HCT116 (cell line): ENCODE measurements around the gene FBXO47. TPM values are rescaled to one million over a fixed set of nuclear protein-coding genes. Genes with fewer than 3 reads are reported as not detected.

Experiments used
- ATAC-seq: fragments of 200-7000 bp; cut with Tn5 transposase; 2 replicates; pipeline ENCODE4 v1.9.1; 2020; ENCODE audit warnings: mild to moderate bottlenecking, moderate library complexity
- BruUV-seq: library from RNA; stranded (reverse); fragments of 400-500 nt; replicated peaks from 2 replicates; lab custom pipeline; 2021; lab: Mats Ljungman, UMichigan
- CTCF ChIA-PET: fragments of 300-600 bp; sonication (Branson Sonifier 250); formaldehyde crosslinking; loops from one replicate; lab custom pipeline; 2021; ENCODE audit warnings: antibody characterized with exemption; lab: Charles Lee
- POLR2A ChIA-PET: fragments of 300-600, 350-600 bp; sonication (Branson Sonifier 250); formaldehyde crosslinking; loops from one replicate; lab custom pipeline; 2021; ENCODE audit warnings: antibody characterized with exemption; lab: Charles Lee
- RAD21 ChIA-PET, 2 experiments: fragments of 300-600 bp; sonication (Branson Sonifier 250); formaldehyde crosslinking; loops; one replicate each; lab custom pipeline; 2023; ENCODE audit warnings: low total read pairs in 2 of 2; ENCODE audit not compliant: uncharacterized antibody in 2 of 2, unreplicated experiment in 2 of 2, low non-redundant PET in 1 of 2; lab: Charles Lee
- DNase-seq: peaks from one replicate; pipeline ENCODE4 v3.0.0-alpha.2; 2010; ENCODE audit warnings: low read depth, low spot score
- H2AFZ ChIP-seq: fragments of 200-600 bp; shearing (Covaris generic), sonication (generic); 2 replicates; pipeline ENCODE4 v1.6.1; 2017; ENCODE audit warnings: low read depth, mixed run types, mixed read lengths, antibody characterized with exemption, low read length; ENCODE audit not compliant: poor library complexity, severe bottlenecking
- H3K27ac ChIP-seq: 2 replicates; pipeline ENCODE4 v1.5.1; 2012; ENCODE audit warnings: low read depth, low read length
- H3K27me3 ChIP-seq: fragments of 200-600 bp; sonication (generic); 2 replicates; pipeline ENCODE4 v1.6.1; 2016; ENCODE audit warnings: mixed run types, low read length, mixed read lengths; ENCODE audit not compliant: insufficient read depth
- H3K36me3 ChIP-seq, 2 experiments: fragments of 200-500 bp in 1 of 2; fragments of 200-600 bp in 1 of 2; sonication (Bioruptor generic) in 1 of 2; sonication (generic) in 1 of 2; 2 replicates each; pipeline versions ENCODE4 v1.5.1 to v1.6.1; 2014 to 2016; ENCODE audit warnings: low read length in 2 of 2, inconsistent platforms in 1 of 2, mixed read lengths in 1 of 2, mixed run types in 1 of 2; ENCODE audit not compliant: insufficient read depth in 2 of 2, control insufficient read depth in 1 of 2
- H3K4me1 ChIP-seq, 2 experiments: fragments of 200-600 bp in 1 of 2; sonication (generic) in 1 of 2; 2 replicates each; pipeline versions ENCODE4 v1.5.1 to v1.6.1; 2012 to 2017; ENCODE audit warnings: low read length in 2 of 2, inconsistent platforms in 1 of 2, mild to moderate bottlenecking in 1 of 2, mixed read lengths in 1 of 2, mixed run types in 1 of 2, moderate library complexity in 1 of 2; ENCODE audit not compliant: insufficient read depth in 2 of 2, control insufficient read depth in 1 of 2
- H3K4me2 ChIP-seq: fragments of 200-600 bp; sonication (generic); 2 replicates; pipeline ENCODE4 v1.6.1; 2017; ENCODE audit warnings: mixed run types, low read length, mixed read lengths
- H3K4me3 ChIP-seq, 2 experiments: fragments of 200-600 bp in 1 of 2; sonication (generic) in 1 of 2; replicated peaks in 1 of 2; 2 replicates each; pipeline ENCODE4 v1.5.1; 2011 to 2016; ENCODE audit warnings: low read length in 2 of 2, control low read depth in 1 of 2, low read depth in 1 of 2, mild to moderate bottlenecking in 1 of 2, mixed read lengths in 1 of 2, mixed run types in 1 of 2
- H3K79me2 ChIP-seq: fragments of 200-600 bp; sonication (generic); 2 replicates; pipeline ENCODE4 v1.6.1; 2017; ENCODE audit warnings: mild to moderate bottlenecking, mixed run types, low read length, moderate library complexity, mixed read lengths; ENCODE audit not compliant: insufficient read depth
- H3K9ac ChIP-seq: fragments of 200-600 bp; sonication (generic); 2 replicates; pipeline ENCODE4 v1.6.1; 2016; ENCODE audit warnings: low read length, mixed read lengths
- H3K9me2 ChIP-seq: fragments of 200-600 bp; sonication (generic), shearing (Covaris generic); 2 replicates; pipeline ENCODE4 v1.6.1; 2017; ENCODE audit warnings: mixed run types, mild to moderate bottlenecking, moderate library complexity; ENCODE audit not compliant: insufficient read depth
- H3K9me3 ChIP-seq, 2 experiments: fragments of 200-500 bp in 1 of 2; fragments of 200-600 bp in 1 of 2; sonication (Bioruptor generic) in 1 of 2; sonication (generic) in 1 of 2; 2 replicates each; pipeline ENCODE4 v1.6.1; 2014 to 2017; ENCODE audit warnings: low read length in 2 of 2, mixed read lengths in 2 of 2, inconsistent platforms in 1 of 2, low read depth in 1 of 2, mild to moderate bottlenecking in 1 of 2, mixed run types in 1 of 2, moderate library complexity in 1 of 2; ENCODE audit not compliant: control insufficient read depth in 1 of 2, insufficient read depth in 1 of 2
- H4K20me1 ChIP-seq: fragments of 200-600 bp; sonication (generic), shearing (Covaris generic); 2 replicates; pipeline ENCODE4 v1.6.1; 2017; ENCODE audit warnings: mixed run types, mild to moderate bottlenecking, moderate library complexity; ENCODE audit not compliant: insufficient read depth
- CEBPB ChIP-seq: IDR thresholded peaks from 2 replicates; pipeline ENCODE4 v1.6.1; 2012; ENCODE audit warnings: low read depth
- CTCF ChIP-seq, 3 experiments: fragments of 200-600 bp in 1 of 3; sonication (generic) in 1 of 3; IDR thresholded peaks in 2 of 3; conservative IDR thresholded peaks in 1 of 3; 2 replicates each; pipeline ENCODE4 v1.5.1; 2012 to 2017; ENCODE audit warnings: low read depth in 2 of 3, low read length in 2 of 3, antibody characterized with exemption in 1 of 3, borderline replicate concordance in 1 of 3, control low read depth in 1 of 3, mild to moderate bottlenecking in 1 of 3, mixed read lengths in 1 of 3, mixed run types in 1 of 3, moderate library complexity in 1 of 3; ENCODE audit not compliant: insufficient read depth in 1 of 3
- EGR1 ChIP-seq: IDR thresholded peaks from 2 replicates; pipeline ENCODE4 v1.6.1; 2012; ENCODE audit warnings: low read depth
- EZH2phosphoT487 ChIP-seq: fragments of 200-600 bp; IDR thresholded peaks from 2 replicates; pipeline ENCODE4 v1.6.1; 2018; ENCODE audit warnings: antibody characterized with exemption, borderline replicate concordance
- FOSL1 ChIP-seq: IDR thresholded peaks from 2 replicates; pipeline ENCODE4 v1.6.1; 2012; ENCODE audit warnings: low read depth
- JUND ChIP-seq: IDR thresholded peaks from 2 replicates; pipeline ENCODE4 v1.6.1; 2012
- POLR2A ChIP-seq: IDR thresholded peaks from 2 replicates; pipeline ENCODE4 v1.7.0; 2011; ENCODE audit warnings: borderline replicate concordance; ENCODE audit not compliant: insufficient read depth, insufficient read length; ENCODE audit errors: extremely low read depth
- POLR2AphosphoS5 ChIP-seq: IDR thresholded peaks from 2 replicates; pipeline ENCODE4 v1.6.1; 2011; ENCODE audit warnings: mild to moderate bottlenecking, low read depth, low read length, moderate library complexity
- SIN3A ChIP-seq: IDR thresholded peaks from 2 replicates; pipeline ENCODE4 v1.6.1; 2012; ENCODE audit warnings: low read depth
- SP1 ChIP-seq: IDR thresholded peaks from 2 replicates; pipeline ENCODE4 v1.6.1; 2012; ENCODE audit warnings: low read depth
- SRF ChIP-seq: IDR thresholded peaks from 2 replicates; pipeline ENCODE4 v1.6.1; 2012; ENCODE audit warnings: low read depth
- ZFX ChIP-seq: fragments of 450-650 bp; IDR thresholded peaks from 2 replicates; pipeline ENCODE4 v1.6.1; 2017
- intact Hi-C: fragments of 100-400 bp; cut with micrococcal nuclease; formaldehyde crosslinking; loops from 2 replicates; pipeline ENCODE4 v1.10.0; 2022
- total RNA-seq: library from RNA; stranded (reverse); gene quantifications from one replicate; pipeline ENCODE4 v1.2.1, GENCODE V29; 2021; ENCODE audit not compliant: unreplicated experiment

Gene FBXO47
- total RNA-seq, 1 experiment from 2014 or later: not detected

GRCh38 chr17:38889745-38890409, 77.3 kb downstream of the FBXO47 start (continued):
- no peak for TF ChIP-seq SRF
- no peak for TF ChIP-seq CEBPB
- TF ChIP-seq JUND: no peak
- TF ChIP-seq FOSL1: no peak
- no peak for TF ChIP-seq SP1

- RAD21 ChIA-PET: no interaction called here
- DNase-seq (no peak), ATAC-seq (no peak)
- no peaks in the 10 kb centered on the region for H4K20me1 ChIP-seq
- intact Hi-C loops: no loop called here
- no peaks in the 10 kb centered on the region for H3K9me3 ChIP-seq
- H3K4me3 ChIP-seq: no peak overlapping the region
- peaks cover 12 to 34% of the 10 kb centered on the region in 2 experiments; a peak in 3 of 4 replicates for H3K36me3 ChIP-seq
- peaks cover 63% of the 10 kb centered on the region for H3K79me2 ChIP-seq
- H2AFZ ChIP-seq: no peak overlapping the region
- peaks cover 0 to 3% of the 10 kb centered on the region in 2 experiments; a peak in 2 of 4 replicates for H3K4me1 ChIP-seq
- CTCF ChIA-PET: no interaction called here
- H3K4me2 ChIP-seq: no peak overlapping the region
- no peak overlapping the region for H3K27ac ChIP-seq
- BruUV-seq: no TSS peak
- no peaks in the 10 kb centered on the region for H3K9me2 ChIP-seq
- TF ChIP-seq POLR2AphosphoS5: no peak
- no peak for TF ChIP-seq EZH2phosphoT487
- TF ChIP-seq ZFX: no peak
- TF ChIP-seq POLR2A: no peak
- no peak for TF ChIP-seq CEBPB
- no peak for TF ChIP-seq SIN3A
- no peak for TF ChIP-seq CTCF (IDR thresholded peaks at IDR 0.05 in 2 of 3, conservative IDR thresholded peaks at IDR 0.05 in 1 of 3; ENCODE audit: borderline replicate concordance in 1 of 3, insufficient read depth in 1 of 3, low read depth in 2 of 3, low read length in 2 of 3)
- TF ChIP-seq SRF: no peak
- no peak for TF ChIP-seq FOSL1
- TF ChIP-seq JUND: no peak
- no peak for TF ChIP-seq EGR1
- POLR2A ChIA-PET: no interaction called here
- H3K27me3 ChIP-seq: no peaks in the 10 kb centered on the region
- no peak overlapping the region for H3K9ac ChIP-seq
Measured at GRCh38 chr17:38888842-38889241, 78.4 kb downstream of the FBXO47 start.
